GM19468 (cell line): ENCODE results near the gene SMPD4.
"Not testable (repeated sequence)": the region's sequence is repeated elsewhere in the genome, so short reads cannot be mapped to it uniquely, and the experiment has no call there.

ENCODE experiments used
- ATAC-seq: cut with Tn5 transposase; IDR thresholded peaks from one replicate; pipeline ENCODE4 v1.9.1; 2021; ENCODE audit warnings: mild to moderate bottlenecking, moderate library complexity, moderate number of reproducible peaks; ENCODE audit not compliant: unreplicated experiment; ENCODE audit errors: extremely low read depth

SMPD4 gene

GRCh38 chr2:130142396-130143265 is 38.8 kb downstream of the SMPD4 start:
- ATAC-seq, result not testable (repeated sequence)

GRCh38 chr2:130141645-130142370 is 39.6 kb downstream of the SMPD4 start:
- not testable (repeated sequence) for ATAC-seq

- not testable (repeated sequence) for ATAC-seq
These were observed 40.4 kb downstream of the SMPD4 start for GRCh38 chr2:130141002-130141401.

GRCh38 chr2:130140516-130140915 is 40.9 kb downstream of the SMPD4 start:
- ATAC-seq, result not testable (repeated sequence)

- not testable (repeated sequence) for ATAC-seq
These were observed 41.8 kb downstream of the SMPD4 start for GRCh38 chr2:130139331-130140280.

- not testable (repeated sequence) for ATAC-seq
These were observed 42.6 kb downstream of the SMPD4 start for GRCh38 chr2:130138841-130139251.

GRCh38 chr2:130138326-130138725 is 43.1 kb downstream of the SMPD4 start:
- not testable (repeated sequence) for ATAC-seq

- not testable (repeated sequence) for ATAC-seq
These were observed 44.3 kb downstream of the SMPD4 start for GRCh38 chr2:130137118-130137517.

- ATAC-seq, result not testable (repeated sequence)
These were observed 44.9 kb downstream of the SMPD4 start for GRCh38 chr2:130136546-130136945.

- ATAC-seq, result no peak
These were observed 45.5 kb downstream of the SMPD4 start for GRCh38 chr2:130135692-130136541.

- ATAC-seq, result not testable (repeated sequence)
These were observed 52.1 kb downstream of the SMPD4 start, which contains the start of gene POTEF for GRCh38 chr2:130129120-130129829. POTEF (minus strand) TSS chr2:130129222; CDS start chr2:130120515, 8,707 bp downstream.

GRCh38 chr2:130128464-130128863 is 52.9 kb downstream of the SMPD4 start:
- not testable (repeated sequence) for ATAC-seq

GRCh38 chr2:130127726-130128125 is 53.7 kb downstream of the SMPD4 start:
- ATAC-seq, result not testable (repeated sequence)

- ATAC-seq, result not testable (repeated sequence)
These were observed 60.5 kb downstream of the SMPD4 start for GRCh38 chr2:130120924-130121323.

GRCh38 chr2:130102597-130103363 is 78.6 kb downstream of the SMPD4 start:
- ATAC-seq, result not testable (repeated sequence)
